Measurements from ENCODE around the gene BTBD7. TPM values are rescaled to one million over a fixed set of nuclear protein-coding genes. Genes with fewer than 3 reads are reported as not detected.

The BTBD7 gene
- total RNA-seq, 1 donor from 2014 or later = 20.3 TPM

GRCh38 chr14:93330609-93331000, 2.2 kb downstream of the BTBD7 start:
- intact Hi-C loops (cut with micrococcal nuclease) = loop anchor here (5.0 to 10.0 kb wide), 2 partner anchors 694 to 1827 kb away; partner anchors contain the start of genes DICER1 and OTUB2

GRCh38 chr14:93329965-93330608, 2.7 kb downstream of the BTBD7 start:
- intact Hi-C loops (cut with micrococcal nuclease) = loop anchor here (5.0 to 10.0 kb wide), 3 partner anchors 695 to 1827 kb away; partner anchors contain the start of genes DICER1 and OTUB2

- intact Hi-C loops (cut with micrococcal nuclease) = loop anchor here (10.0 kb wide), 1 partner anchor 1404 kb away; no protein-coding TSS in a partner anchor
Observed at GRCh38 chr14:93328546-93328945, 4.3 kb downstream of the BTBD7 start.

GRCh38 chr14:93326196-93326595, 6.6 kb downstream of the BTBD7 start:
- intact Hi-C loops (cut with micrococcal nuclease) = loop anchor here (10.0 kb wide), 1 partner anchor 1401 kb away; no protein-coding TSS in a partner anchor

- intact Hi-C loops (cut with micrococcal nuclease) = loop anchor here (10.0 kb wide), 1 partner anchor 1399 kb away; no protein-coding TSS in a partner anchor
Observed at GRCh38 chr14:93323600-93324174, 9.1 kb downstream of the BTBD7 start.

GRCh38 chr14:93322929-93323599, 9.8 kb downstream of the BTBD7 start:
- intact Hi-C loops (cut with micrococcal nuclease) = loop anchor here (10.0 kb wide), 1 partner anchor 1398 kb away; no protein-coding TSS in a partner anchor

GRCh38 chr14:93320489-93320888, 12.3 kb downstream of the BTBD7 start:
- intact Hi-C loops (cut with micrococcal nuclease) = loop anchor here (10.0 kb wide), 1 partner anchor 1396 kb away; no protein-coding TSS in a partner anchor

GRCh38 chr14:93319958-93320357, 12.9 kb downstream of the BTBD7 start:
- intact Hi-C loops (cut with micrococcal nuclease) = loop anchor here (10.0 kb wide), 1 partner anchor 1395 kb away; no protein-coding TSS in a partner anchor

GRCh38 chr14:93319494-93319893, 13.3 kb downstream of the BTBD7 start:
- intact Hi-C loops (cut with micrococcal nuclease) = no loop called here

- intact Hi-C loops (cut with micrococcal nuclease) = no loop called here
Observed at GRCh38 chr14:93318927-93319326, 13.9 kb downstream of the BTBD7 start.

- intact Hi-C loops (cut with micrococcal nuclease) = no loop called here
Observed at GRCh38 chr14:93317875-93318807, 14.7 kb downstream of the BTBD7 start.

- intact Hi-C loops (cut with micrococcal nuclease) = no loop called here
Observed at GRCh38 chr14:93317210-93317874, 15.5 kb downstream of the BTBD7 start.

- intact Hi-C loops (cut with micrococcal nuclease) = no loop called here
Observed at GRCh38 chr14:93316716-93317115, 16.1 kb downstream of the BTBD7 start.

- intact Hi-C loops (cut with micrococcal nuclease) = no loop called here
Observed at GRCh38 chr14:93315575-93315974, 17.3 kb downstream of the BTBD7 start.

GRCh38 chr14:93311082-93311481, 21.8 kb downstream of the BTBD7 start:
- intact Hi-C loops (cut with micrococcal nuclease) = no loop called here

GRCh38 chr14:93309427-93309966, 23.3 kb downstream of the BTBD7 start:
- intact Hi-C loops (cut with micrococcal nuclease) = no loop called here

- intact Hi-C loops (cut with micrococcal nuclease) = no loop called here
Observed at GRCh38 chr14:93308686-93309345, 24.0 kb downstream of the BTBD7 start.

- intact Hi-C loops (cut with micrococcal nuclease) = no loop called here
Observed at GRCh38 chr14:93306812-93307211, 26.0 kb downstream of the BTBD7 start.

GRCh38 chr14:93305725-93306418, 27.0 kb downstream of the BTBD7 start:
- intact Hi-C loops (cut with micrococcal nuclease) = no loop called here
